Calu3 (cell line): Measurements from ENCODE around the gene ERLIN1. TPM values are rescaled to one million over a fixed set of nuclear protein-coding genes. Genes with fewer than 3 reads are reported as not detected.

Experiments used
- BruUV-seq: library from RNA; stranded (reverse); fragments of 400-500 nt; replicated peaks from 2 replicates; lab custom pipeline; 2021; lab: Mats Ljungman, UMichigan
- CTCF ChIA-PET: fragments of 300-600 bp; sonication (Branson Sonifier 250); formaldehyde crosslinking; loops from one replicate; lab custom pipeline; 2022; ENCODE audit warnings: antibody characterized with exemption; lab: Charles Lee
- DNase-seq: peaks from one replicate; pipeline ENCODE4 v3.0.0; 2022
- H3K27ac Mint-ChIP-seq: one replicate; pipeline ENCODE4 v1.8.0; 2022; ENCODE audit warnings: mixed read lengths; ENCODE audit not compliant: unreplicated experiment
- H3K27me3 Mint-ChIP-seq: one replicate; pipeline ENCODE4 v1.8.0; 2022; ENCODE audit warnings: mixed read lengths; ENCODE audit not compliant: unreplicated experiment
- H3K36me3 Mint-ChIP-seq: one replicate; pipeline ENCODE4 v1.8.0; 2022; ENCODE audit warnings: mild to moderate bottlenecking, moderate library complexity, mixed read lengths; ENCODE audit not compliant: insufficient read depth, unreplicated experiment
- H3K4me1 Mint-ChIP-seq: one replicate; pipeline ENCODE4 v1.8.0; 2022; ENCODE audit warnings: mild to moderate bottlenecking, low read depth, mixed read lengths; ENCODE audit not compliant: unreplicated experiment
- H3K4me3 Mint-ChIP-seq: one replicate; pipeline ENCODE4 v1.8.0; 2022; ENCODE audit warnings: mild to moderate bottlenecking, low read depth, moderate library complexity, mixed read lengths; ENCODE audit not compliant: unreplicated experiment
- H3K9me3 Mint-ChIP-seq: one replicate; pipeline ENCODE4 v1.8.0; 2022; ENCODE audit warnings: low read depth, mixed read lengths; ENCODE audit not compliant: unreplicated experiment
- CTCF ChIP-seq: fragments of 200-600 bp; IDR thresholded peaks from one replicate; pipeline ENCODE4 v1.8.0; 2022; ENCODE audit warnings: antibody characterized with exemption; ENCODE audit not compliant: unreplicated experiment
- intact Hi-C: fragments of 100-400 bp; cut with micrococcal nuclease; formaldehyde crosslinking; loops from one replicate; pipeline ENCODE4 v1.10.0; 2022; ENCODE audit not compliant: unreplicated experiment
- total RNA-seq: library from RNA; stranded (reverse); gene quantifications from 2 replicates; pipeline ENCODE4 v1.2.3, GENCODE V29; 2022

ERLIN1 gene
- total RNA-seq, 1 experiment from 2014 or later: 33.7 TPM

- BruUV-seq: no TSS peak
- no peaks in the 10 kb centered on the region for H3K27me3 Mint-ChIP-seq
- DNase-seq: no peak
- intact Hi-C loops: no loop called here
- CTCF ChIA-PET: no interaction called here
- no peaks in the 10 kb centered on the region for H3K4me1 Mint-ChIP-seq
- H3K27ac Mint-ChIP-seq: no peak overlapping the region
- TF ChIP-seq CTCF: no peak
- peaks cover 2% of the 10 kb centered on the region for H3K9me3 Mint-ChIP-seq
- H3K4me3 Mint-ChIP-seq: no peak overlapping the region
- H3K36me3 Mint-ChIP-seq: peaks cover 5% of the 10 kb centered on the region
These were observed 12.8 kb downstream of the ERLIN1 start for GRCh38 chr10:100173035-100173434.

GRCh38 chr10:100172349-100172748 is 13.5 kb downstream of the ERLIN1 start:
- peaks cover 2% of the 10 kb centered on the region for H3K9me3 Mint-ChIP-seq
- H3K27me3 Mint-ChIP-seq: no peaks in the 10 kb centered on the region
- BruUV-seq: no TSS peak
- no peak for TF ChIP-seq CTCF
- no peak overlapping the region for H3K4me3 Mint-ChIP-seq
- H3K27ac Mint-ChIP-seq: no peak overlapping the region
- DNase-seq: no peak
- intact Hi-C loops: no loop called here
- peaks cover 5% of the 10 kb centered on the region for H3K36me3 Mint-ChIP-seq
- H3K4me1 Mint-ChIP-seq: no peaks in the 10 kb centered on the region
- CTCF ChIA-PET: no interaction called here

GRCh38 chr10:100168313-100168643 is 17.6 kb downstream of the ERLIN1 start:
- no peaks in the 10 kb centered on the region for H3K27me3 Mint-ChIP-seq
- H3K36me3 Mint-ChIP-seq: peaks cover 4% of the 10 kb centered on the region
- no TSS peak for BruUV-seq
- CTCF ChIA-PET: no interaction called here
- H3K4me3 Mint-ChIP-seq: no peak overlapping the region
- DNase-seq: no peak
- intact Hi-C loops: no loop called here
- no peaks in the 10 kb centered on the region for H3K4me1 Mint-ChIP-seq
- no peak for TF ChIP-seq CTCF
- H3K27ac Mint-ChIP-seq: no peak overlapping the region
- H3K9me3 Mint-ChIP-seq: no peaks in the 10 kb centered on the region

GRCh38 chr10:100167553-100168312 is 18.1 kb downstream of the ERLIN1 start:
- peaks cover 4% of the 10 kb centered on the region for H3K36me3 Mint-ChIP-seq
- no peak overlapping the region for H3K27ac Mint-ChIP-seq
- H3K4me3 Mint-ChIP-seq: no peak overlapping the region
- CTCF ChIA-PET: no interaction called here
- no peak for DNase-seq
- no peaks in the 10 kb centered on the region for H3K9me3 Mint-ChIP-seq
- no peak for TF ChIP-seq CTCF
- H3K4me1 Mint-ChIP-seq: no peaks in the 10 kb centered on the region
- BruUV-seq: no TSS peak
- intact Hi-C loops: no loop called here
- H3K27me3 Mint-ChIP-seq: no peaks in the 10 kb centered on the region
